Caco-2 (cell line): ENCODE data around the gene OLFML3. TPM values are rescaled to one million over a fixed set of nuclear protein-coding genes. Genes with fewer than 3 reads are reported as not detected.

Source experiments
- BruUV-seq: library from RNA; stranded (reverse); fragments of 400-500 nt; replicated peaks from 2 replicates; lab custom pipeline; 2021; lab: Mats Ljungman, UMichigan
- CTCF ChIA-PET: fragments of 300-600 bp; sonication (Branson Sonifier 250); formaldehyde crosslinking; loops from one replicate; lab custom pipeline; 2022; ENCODE audit warnings: antibody characterized with exemption; lab: Charles Lee
- POLR2A ChIA-PET: fragments of 300-600 bp; sonication (Branson Sonifier 250); formaldehyde crosslinking; loops from one replicate; lab custom pipeline; 2022; ENCODE audit warnings: antibody characterized with exemption; lab: Charles Lee
- DNase-seq, 2 experiments: peaks; one replicate each; pipeline versions ENCODE4 v3.0.0 to v3.0.0-alpha.2; 2020 to 2022
- H3K27me3 ChIP-seq: replicated peaks from 2 replicates; pipeline ENCODE4 v1.6.0; 2011; ENCODE audit warnings: low read length; ENCODE audit not compliant: control insufficient read depth, insufficient read depth
- H3K36me3 ChIP-seq: 2 replicates; pipeline ENCODE4 v1.5.1; 2011; ENCODE audit warnings: low read length; ENCODE audit not compliant: control insufficient read depth, insufficient read depth
- H3K4me1 ChIP-seq: fragments of 250-450 bp; sonication (Bioruptor Pico); 2 replicates; pipeline ENCODE4 v1.5.1; 2020; ENCODE audit warnings: mild to moderate bottlenecking
- H3K4me3 ChIP-seq: 2 replicates; pipeline ENCODE4 v1.5.1; 2011; ENCODE audit warnings: low read depth, mild to moderate bottlenecking, control low read depth, low read length
- H3K9me3 ChIP-seq: fragments of 250-450 bp; sonication (Bioruptor Pico); 2 replicates; pipeline ENCODE4 v1.5.1; 2020; ENCODE audit warnings: mild to moderate bottlenecking, moderate library complexity
- H3K27ac Mint-ChIP-seq: one replicate; pipeline ENCODE4 v1.8.0; 2022; ENCODE audit warnings: mixed read lengths; ENCODE audit not compliant: unreplicated experiment
- H3K27me3 Mint-ChIP-seq: one replicate; pipeline ENCODE4 v1.8.0; 2022; ENCODE audit warnings: mixed read lengths; ENCODE audit not compliant: insufficient read depth, unreplicated experiment
- H3K36me3 Mint-ChIP-seq: one replicate; pipeline ENCODE4 v1.8.0; 2022; ENCODE audit warnings: mild to moderate bottlenecking, mixed read lengths; ENCODE audit not compliant: insufficient read depth, unreplicated experiment
- H3K4me1 Mint-ChIP-seq: one replicate; pipeline ENCODE4 v1.8.0; 2022; ENCODE audit warnings: low read depth, mixed read lengths; ENCODE audit not compliant: unreplicated experiment
- H3K4me3 Mint-ChIP-seq: one replicate; pipeline ENCODE4 v1.8.0; 2022; ENCODE audit warnings: mild to moderate bottlenecking, moderate library complexity, mixed read lengths; ENCODE audit not compliant: unreplicated experiment
- H3K9me3 Mint-ChIP-seq: one replicate; pipeline ENCODE4 v1.8.0; 2022; ENCODE audit warnings: mixed read lengths; ENCODE audit not compliant: unreplicated experiment
- CTCF ChIP-seq, 2 experiments: fragments of 200-600 bp in 1 of 2; IDR thresholded peaks; 1 replicate in 1 of 2; 2 replicates in 1 of 2; pipeline versions ENCODE4 v1.5.1 to v1.8.0; 2011 to 2022; ENCODE audit warnings: antibody characterized with exemption in 1 of 2, control low read depth in 1 of 2, inconsistent platforms in 1 of 2, low read depth in 1 of 2, low read length in 1 of 2, mild to moderate bottlenecking in 1 of 2, moderate library complexity in 1 of 2; ENCODE audit not compliant: insufficient read depth in 1 of 2, severe bottlenecking in 1 of 2, unreplicated experiment in 1 of 2
- intact Hi-C: fragments of 100-400 bp; cut with micrococcal nuclease; formaldehyde crosslinking; loops from one replicate; pipeline ENCODE4 v1.10.0; 2022; ENCODE audit not compliant: unreplicated experiment
- total RNA-seq: library from RNA; stranded (reverse); gene quantifications from 2 replicates; pipeline ENCODE4 v1.2.3, GENCODE V29; 2022

OLFML3 gene
- total RNA-seq, 1 experiment from 2014 or later: 36.5 TPM

GRCh38 chr1:113984710-113985109 is 5.4 kb downstream of the OLFML3 start:
- H3K4me3 Mint-ChIP-seq: no peak overlapping the region
- no peaks in the 10 kb centered on the region for H3K4me1 Mint-ChIP-seq
- Histone ChIP-seq H3K4me1 (peaks cover 3% of the 10 kb centered on the region), H3K27me3 (no peaks in the 10 kb centered on the region), H3K36me3 (no peaks in the 10 kb centered on the region), H3K9me3 (no peaks in the 10 kb centered on the region), H3K4me3 (no peak overlapping the region)
- H3K36me3 Mint-ChIP-seq: no peaks in the 10 kb centered on the region
- no TSS peak for BruUV-seq
- no peak for DNase-seq
- peaks cover 21% of the 10 kb centered on the region for H3K9me3 Mint-ChIP-seq
- POLR2A ChIA-PET: no interaction called here
- CTCF ChIA-PET: no interaction called here
- H3K27ac Mint-ChIP-seq: no peak overlapping the region
- no peak for TF ChIP-seq CTCF (IDR thresholded peaks at IDR 0.05; ENCODE audit: insufficient read depth in 1 of 2, low read depth in 1 of 2, low read length in 1 of 2, severe bottlenecking in 1 of 2, unreplicated experiment in 1 of 2)
- no peaks in the 10 kb centered on the region for H3K27me3 Mint-ChIP-seq
- intact Hi-C loops: no loop called here

GRCh38 chr1:113986802-113987201 is 7.5 kb downstream of the OLFML3 start:
- Histone ChIP-seq H3K4me1 (no peaks in the 10 kb centered on the region), H3K36me3 (no peaks in the 10 kb centered on the region), H3K4me3 (no peak overlapping the region), H3K9me3 (no peaks in the 10 kb centered on the region), H3K27me3 (no peaks in the 10 kb centered on the region)
- no peak for DNase-seq
- H3K27ac Mint-ChIP-seq: no peak overlapping the region
- ChIA-PET CTCF (no interaction called here), POLR2A (no interaction called here)
- no peaks in the 10 kb centered on the region for H3K36me3 Mint-ChIP-seq
- no peak for TF ChIP-seq CTCF (IDR thresholded peaks at IDR 0.05; ENCODE audit: insufficient read depth in 1 of 2, low read depth in 1 of 2, low read length in 1 of 2, severe bottlenecking in 1 of 2, unreplicated experiment in 1 of 2)
- intact Hi-C loops: no loop called here
- H3K4me1 Mint-ChIP-seq: no peaks in the 10 kb centered on the region
- no peak overlapping the region for H3K4me3 Mint-ChIP-seq
- peaks cover 15% of the 10 kb centered on the region for H3K9me3 Mint-ChIP-seq
- no peaks in the 10 kb centered on the region for H3K27me3 Mint-ChIP-seq
- BruUV-seq: no TSS peak

- POLR2A ChIA-PET: no interaction called here
- BruUV-seq: no TSS peak
- H3K27me3 Mint-ChIP-seq: no peaks in the 10 kb centered on the region
These were observed 8.0 kb downstream of the OLFML3 start for GRCh38 chr1:113987259-113987658.

More at GRCh38 chr1:113987259-113987658, 8.0 kb downstream of the OLFML3 start:
- Mint-ChIP-seq H3K4me1 (no peaks in the 10 kb centered on the region), H3K27ac (no peak overlapping the region), H3K36me3 (no peaks in the 10 kb centered on the region), H3K9me3 (peaks cover 14% of the 10 kb centered on the region), H3K4me3 (no peak overlapping the region)
- Histone ChIP-seq H3K27me3 (no peaks in the 10 kb centered on the region), H3K4me1 (no peaks in the 10 kb centered on the region), H3K4me3 (no peak overlapping the region), H3K9me3 (no peaks in the 10 kb centered on the region), H3K36me3 (no peaks in the 10 kb centered on the region)
- CTCF ChIA-PET: no interaction called here
- DNase-seq: no peak
- TF ChIP-seq CTCF (IDR thresholded peaks at IDR 0.05; ENCODE audit: insufficient read depth in 1 of 2, low read depth in 1 of 2, low read length in 1 of 2, severe bottlenecking in 1 of 2, unreplicated experiment in 1 of 2): no peak
- intact Hi-C loops: no loop called here
